Measurements from ENCODE around the gene DRGX.

- TF ChIP-seq POLR2AphosphoS5 (IDR thresholded peaks at IDR 0.05; ENCODE audit: borderline replicate concordance, low read depth, low read length) (no peak), EZH2 (IDR thresholded peaks at IDR 0.05) (no peak)
Measured at GRCh38 chr10:49393757-49394156, 2.1 kb downstream of the DRGX start.

All from SK-N-MC (cell line).